Peyer's patch (tissue), 4 donors: ENCODE measurements around the gene HOMEZ.

ENCODE experiments used
- CTCF ChIP-seq, 6 experiments: fragments of 450-650 bp in 4 of 6; fragments of 200-600 bp in 2 of 6; sonication (generic) in 1 of 6; IDR thresholded peaks; one replicate each; pipeline ENCODE4 v1.5.1; 2017 to 2019; ENCODE audit warnings: antibody characterized with exemption in 6 of 6, mild to moderate bottlenecking in 3 of 6, moderate library complexity in 1 of 6
- POLR2A ChIP-seq, 2 donors: fragments of 450-650 bp; IDR thresholded peaks; one replicate each; pipeline ENCODE4 v1.5.1; 2017; ENCODE audit warnings: antibody characterized with exemption in 2 of 2, mild to moderate bottlenecking in 2 of 2, moderate library complexity in 2 of 2

GRCh38 chr14:23335623-23336022 is 49.7 kb upstream of the HOMEZ start:
- TF ChIP-seq CTCF (IDR thresholded peaks at IDR 0.05) (no peak), POLR2A (IDR thresholded peaks at IDR 0.05) (no peak)
